ENCODE data around the gene PTPRG. TPM values are rescaled to one million over a fixed set of nuclear protein-coding genes. Genes with fewer than 3 reads are reported as not detected.

PTPRG gene
- total RNA-seq, 1 experiment from 2014 or later: 69.3 TPM

GRCh38 chr3:62178032-62178431 is 616.7 kb downstream of the PTPRG start:
- H2BK20ac ChIP-seq (ENCODE audit: low read depth, low read length, poor library complexity, severe bottlenecking): no peak overlapping the region
- H3K36me3 Mint-ChIP-seq (ENCODE audit: insufficient read depth in 1 of 3, low read depth in 3 of 3): peaks cover 0 to 12% (median 12%) of the 10 kb centered on the region in 3 experiments; a peak in 5 of 7 replicates

More at GRCh38 chr3:62178032-62178431, 616.7 kb downstream of the PTPRG start:
- H3K27ac Mint-ChIP-seq: peak overlapping the region in 1 of 3 experiments; percentile 78; a peak in 2 of 7 replicates
- no peak for DNase-seq
- H3K27me3 ChIP-seq (ENCODE audit: insufficient read depth, low read length): no peaks in the 10 kb centered on the region
- TF ChIP-seq CTCF (conservative IDR thresholded peaks at IDR 0.05): no peak
- no peak overlapping the region for H3T11ph ChIP-seq (ENCODE audit: low read length)
- H3K4me1 ChIP-seq (ENCODE audit: insufficient read depth, low read length): no peaks in the 10 kb centered on the region; the same call in 1 of the 2 replicates
- no peak overlapping the region for H3K56ac ChIP-seq (ENCODE audit: insufficient read length, low read depth, low read length)
- H3K18ac ChIP-seq (ENCODE audit: insufficient read length, low read depth, low read length): no peak overlapping the region
- H3K4me2 ChIP-seq (ENCODE audit: insufficient read depth, insufficient read length, low read length): no peak overlapping the region
- no peaks in the 10 kb centered on the region for H3K79me2 ChIP-seq (ENCODE audit: insufficient read depth, low read length)
- no peaks in the 10 kb centered on the region for H3K23me2 ChIP-seq (ENCODE audit: insufficient read length, low read depth, low read length, poor library complexity, severe bottlenecking)
- H3K9ac ChIP-seq (ENCODE audit: extremely low read depth, insufficient read length, low read length): no peak overlapping the region
- no peak overlapping the region for H2BK15ac ChIP-seq (ENCODE audit: low read depth, low read length)
- no peak overlapping the region for H4K91ac ChIP-seq (ENCODE audit: insufficient read length, low read depth, low read length)
- H2BK12ac ChIP-seq (ENCODE audit: insufficient read length, low read depth, low read length): no peak overlapping the region
- H2BK120ac ChIP-seq (ENCODE audit: low read depth, low read length, poor library complexity, severe bottlenecking): no peak overlapping the region
- no peaks in the 10 kb centered on the region for H3K9me3 ChIP-seq (ENCODE audit: control insufficient read depth, low read depth, low read length)
- H2AK5ac ChIP-seq (ENCODE audit: insufficient read length, low read length): no peak overlapping the region
- no peaks in the 10 kb centered on the region for H3K9me3 Mint-ChIP-seq
- no peak overlapping the region for H3K14ac ChIP-seq (ENCODE audit: insufficient read depth, low read length)
- H2BK5ac ChIP-seq (ENCODE audit: insufficient read length, low read length): no peak overlapping the region
- H4K5ac ChIP-seq (ENCODE audit: insufficient read length, low read depth, low read length): no peak overlapping the region
- no peak overlapping the region for H3K23ac ChIP-seq (ENCODE audit: insufficient read length, low read depth, low read length)
- no peak overlapping the region for H3K27ac ChIP-seq (ENCODE audit: insufficient read length, low read depth, low read length)
- H2AFZ ChIP-seq (ENCODE audit: low read length): no peak overlapping the region
- H4K20me1 ChIP-seq (ENCODE audit: control insufficient read depth, insufficient read depth, insufficient read length): peaks cover 2% of the 10 kb centered on the region
- H3K4me1 Mint-ChIP-seq: peaks cover 15 to 18% of the 10 kb centered on the region in 2 experiments
- no peaks in the 10 kb centered on the region for H3K27me3 Mint-ChIP-seq (ENCODE audit: low read depth)
- no peak overlapping the region; a peak in 1 of 5 replicates for H3K4me3 Mint-ChIP-seq
- no peak overlapping the region for H4K8ac ChIP-seq (replicated peaks; ENCODE audit: insufficient read length, low read depth, low read length)
- H3K79me1 ChIP-seq (ENCODE audit: insufficient read depth, low read depth, low read length, poor library complexity, severe bottlenecking): no peaks in the 10 kb centered on the region
- no peak overlapping the region for H3K4ac ChIP-seq (ENCODE audit: low read depth, low read length)
